SK-N-SH treated with all-trans-retinoic acid at 6 μM for 48 hours (cell line): Measurements from ENCODE around the gene COIL.

Experiments
- ATAC-seq: fragments of 200-7000 bp; cut with Tn5 transposase; 3 replicates; pipeline ENCODE4 v1.9.1; 2020; ENCODE audit warnings: mild to moderate bottlenecking, moderate library complexity
- ARNTL ChIP-seq: fragments of 450-650 bp; formaldehyde crosslinking; IDR thresholded peaks from 2 replicates; pipeline ENCODE4 v1.5.0; 2020; ENCODE audit warnings: low read depth, mild to moderate bottlenecking, moderate library complexity, borderline replicate concordance
- BACH2 ChIP-seq: fragments of 250-450 bp; sonication (Bioruptor Pico); IDR thresholded peaks from 2 replicates; pipeline ENCODE4 v1.9.0; 2021; ENCODE audit warnings: mild to moderate bottlenecking, borderline replicate concordance
- CREB5 ChIP-seq: fragments of 250-450 bp; sonication (Bioruptor Pico); IDR thresholded peaks from 2 replicates; pipeline ENCODE4 v1.5.1; 2020; ENCODE audit warnings: low read depth, mild to moderate bottlenecking, moderate library complexity
- CSDC2 ChIP-seq: fragments of 250-450 bp; sonication (Bioruptor Pico); IDR thresholded peaks from 2 replicates; pipeline ENCODE4 v1.5.0; 2020; ENCODE audit warnings: mild to moderate bottlenecking, moderate library complexity
- ESRRG ChIP-seq: fragments of 250-450 bp; sonication (Bioruptor Pico); IDR thresholded peaks from 2 replicates; pipeline ENCODE4 v1.6.1; 2021; ENCODE audit warnings: mild to moderate bottlenecking
- GLIS3 ChIP-seq: fragments of 250-450 bp; sonication (Bioruptor Pico); IDR thresholded peaks from 2 replicates; pipeline ENCODE4 v1.5.0; 2020; ENCODE audit warnings: mild to moderate bottlenecking, moderate library complexity
- OSR1 ChIP-seq: fragments of 250-450 bp; sonication (Bioruptor Pico); IDR thresholded peaks from 2 replicates; pipeline ENCODE4 v1.8.0; 2022; ENCODE audit warnings: moderate library complexity, mild to moderate bottlenecking, inconsistent platforms
- PATZ1 ChIP-seq: fragments of 250-450 bp; sonication (Bioruptor Pico); IDR thresholded peaks from 2 replicates; pipeline ENCODE4 v1.8.0; 2020; ENCODE audit warnings: mild to moderate bottlenecking, moderate library complexity, borderline replicate concordance
- POU6F1 ChIP-seq: fragments of 250-450 bp; sonication (Bioruptor Pico); IDR thresholded peaks from 2 replicates; pipeline ENCODE4 v1.8.0; 2021; ENCODE audit warnings: low read depth, mild to moderate bottlenecking, moderate library complexity, borderline replicate concordance
- PPARA ChIP-seq: fragments of 250-450 bp; sonication (Bioruptor Pico); IDR thresholded peaks from 2 replicates; pipeline ENCODE4 v1.5.0; 2020; ENCODE audit warnings: mild to moderate bottlenecking, borderline replicate concordance
- RARB ChIP-seq: fragments of 250-450 bp; sonication (Bioruptor Pico); IDR thresholded peaks from 2 replicates; pipeline ENCODE4 v1.8.0; 2021; ENCODE audit warnings: mild to moderate bottlenecking, moderate library complexity
- SNAI2 ChIP-seq: fragments of 250-450 bp; sonication (Bioruptor Pico); IDR thresholded peaks from 2 replicates; pipeline ENCODE4 v1.5.0; 2020; ENCODE audit warnings: mild to moderate bottlenecking, moderate library complexity
- TCF4 ChIP-seq: fragments of 250-450 bp; sonication (Bioruptor Pico); IDR thresholded peaks from 2 replicates; pipeline ENCODE4 v1.8.0; 2021; ENCODE audit warnings: mild to moderate bottlenecking, moderate library complexity, borderline replicate concordance
- TOX ChIP-seq: fragments of 250-450 bp; sonication (Bioruptor Pico); IDR thresholded peaks from 2 replicates; pipeline ENCODE4 v1.8.0; 2021; ENCODE audit warnings: mild to moderate bottlenecking, moderate library complexity, borderline replicate concordance
- TSHZ2 ChIP-seq: fragments of 250-450 bp; sonication (Bioruptor Pico); IDR thresholded peaks from 2 replicates; pipeline ENCODE4 v1.5.0; 2020; ENCODE audit warnings: mild to moderate bottlenecking, moderate library complexity
- ZC3H10 ChIP-seq: fragments of 250-450 bp; sonication (Bioruptor Pico); IDR thresholded peaks from 2 replicates; pipeline ENCODE4 v1.5.1; 2021; ENCODE audit warnings: mild to moderate bottlenecking, moderate library complexity
- ZFP3 ChIP-seq: fragments of 250-450 bp; sonication (Bioruptor Pico); IDR thresholded peaks from 2 replicates; pipeline ENCODE4 v1.5.0; 2020; ENCODE audit warnings: mild to moderate bottlenecking, moderate library complexity
- ZFP30 ChIP-seq: fragments of 450-650 bp; formaldehyde crosslinking; IDR thresholded peaks from 2 replicates; pipeline ENCODE4 v1.5.0; 2022; ENCODE audit warnings: mild to moderate bottlenecking, moderate library complexity
- ZNF565 ChIP-seq: fragments of 450-650 bp; formaldehyde crosslinking; conservative IDR thresholded peaks from 2 replicates; pipeline ENCODE4 v1.5.0; 2020; ENCODE audit warnings: low read depth, mild to moderate bottlenecking, moderate library complexity
- ZNF8 ChIP-seq: fragments of 450-650 bp; formaldehyde crosslinking; IDR thresholded peaks from 2 replicates; pipeline ENCODE4 v1.5.0; 2020; ENCODE audit warnings: mild to moderate bottlenecking, moderate library complexity

Gene COIL

GRCh38 chr17:57006040-57006439 lies 45.2 kb upstream of the COIL start:
- ATAC-seq = no peak
- TF ChIP-seq PPARA (CRISPR knock-in tag) (no peak), TSHZ2 (no peak), POU6F1 (CRISPR knock-in tag) (no peak), PATZ1 (CRISPR knock-in tag) (no peak), GLIS3 (CRISPR knock-in tag) (no peak), SNAI2 (CRISPR knock-in tag) (no peak), RARB (CRISPR knock-in tag) (no peak), BACH2 (CRISPR knock-in tag) (no peak), ZFP3 (no peak), CSDC2 (CRISPR knock-in tag) (no peak), ESRRG (no peak), ZFP30 (no peak), ZC3H10 (CRISPR knock-in tag) (no peak), ARNTL (CRISPR knock-in tag) (no peak), OSR1 (CRISPR knock-in tag) (no peak), ZNF565 (no peak), CREB5 (no peak), ZNF8 (no peak), TOX (no peak), TCF4 (CRISPR knock-in tag) (no peak)

GRCh38 chr17:57004944-57005579 lies 44.2 kb upstream of the COIL start:
- no peak for TF ChIP-seq RARB (CRISPR knock-in tag)
- no peak for TF ChIP-seq ZFP3
- no peak for TF ChIP-seq ARNTL (CRISPR knock-in tag)
- TF ChIP-seq ESRRG = no peak
- TF ChIP-seq BACH2 (CRISPR knock-in tag) = no peak
- TF ChIP-seq ZNF8 = no peak
- no peak for TF ChIP-seq PPARA (CRISPR knock-in tag)
- TF ChIP-seq TCF4 (CRISPR knock-in tag) = no peak
- no peak for TF ChIP-seq ZFP30
- no peak for TF ChIP-seq TSHZ2
- no peak for TF ChIP-seq ZC3H10 (CRISPR knock-in tag)
- ATAC-seq = no peak

- no peak for ATAC-seq
- TF ChIP-seq SNAI2 (CRISPR knock-in tag) (no peak), OSR1 (CRISPR knock-in tag) (no peak), ZFP3 (no peak), TOX (no peak), TSHZ2 (no peak), BACH2 (CRISPR knock-in tag) (no peak), CREB5 (no peak), ZFP30 (no peak)
Observed at GRCh38 chr17:57002904-57003303, 42.1 kb upstream of the COIL start.
